GM12872 (cell line): ENCODE data around the gene USP37.

Experiments used
- CTCF ChIP-seq: IDR thresholded peaks from 3 replicates; pipeline ENCODE4 v1.5.1; 2011; ENCODE audit warnings: low read depth, mild to moderate bottlenecking, low read length, moderate library complexity; ENCODE audit not compliant: insufficient read depth

Gene USP37

DNA sequence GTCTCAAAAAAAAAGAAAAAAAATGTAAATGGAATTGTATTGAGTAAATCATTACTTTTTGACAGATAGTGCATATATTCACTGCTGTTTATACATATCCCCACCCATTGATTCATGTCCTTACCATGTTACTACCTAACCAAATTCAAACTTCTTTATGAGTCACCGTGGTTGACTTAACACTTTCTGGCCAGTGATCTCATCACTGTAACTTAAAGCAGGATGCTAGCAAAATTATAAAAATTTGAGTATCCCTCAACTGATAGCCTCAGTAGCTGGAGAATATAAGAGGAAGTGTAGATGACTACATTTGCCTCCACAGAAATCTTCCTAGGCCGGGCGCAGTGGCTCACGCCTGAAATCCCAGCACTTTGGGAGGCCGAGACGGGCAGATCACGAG is 13.9 kb upstream of the USP37 start:
- TF ChIP-seq CTCF, result no peak

GRCh38 chr2:218578272-218578877 is 10.2 kb upstream of the USP37 start:
- TF ChIP-seq CTCF, result no peak

GRCh38 chr2:218577482-218578220 is 9.5 kb upstream of the USP37 start:
- TF ChIP-seq CTCF, result no peak

GRCh38 chr2:218576854-218577253 is 8.7 kb upstream of the USP37 start:
- no peak for TF ChIP-seq CTCF

GRCh38 chr2:218570850-218571249 is 2.7 kb upstream of the USP37 start:
- no peak for TF ChIP-seq CTCF

- TF ChIP-seq CTCF, result no peak
Measured at GRCh38 chr2:218569661-218570500, 1.7 kb upstream of the USP37 start.

- TF ChIP-seq CTCF, result no peak
Measured at GRCh38 chr2:218569038-218569431, 884 bp upstream of the USP37 start.
